GM19463 (cell line): Measurements from ENCODE around the gene YWHAG.
"Not testable (repeated sequence)": the region's sequence is repeated elsewhere in the genome, so short reads cannot be mapped to it uniquely, and the experiment has no call there.

ENCODE experiments used
- ATAC-seq: cut with Tn5 transposase; IDR thresholded peaks from one replicate; pipeline ENCODE4 v1.9.1; 2021; ENCODE audit warnings: mild to moderate bottlenecking, moderate library complexity; ENCODE audit not compliant: unreplicated experiment

YWHAG gene

DNA sequence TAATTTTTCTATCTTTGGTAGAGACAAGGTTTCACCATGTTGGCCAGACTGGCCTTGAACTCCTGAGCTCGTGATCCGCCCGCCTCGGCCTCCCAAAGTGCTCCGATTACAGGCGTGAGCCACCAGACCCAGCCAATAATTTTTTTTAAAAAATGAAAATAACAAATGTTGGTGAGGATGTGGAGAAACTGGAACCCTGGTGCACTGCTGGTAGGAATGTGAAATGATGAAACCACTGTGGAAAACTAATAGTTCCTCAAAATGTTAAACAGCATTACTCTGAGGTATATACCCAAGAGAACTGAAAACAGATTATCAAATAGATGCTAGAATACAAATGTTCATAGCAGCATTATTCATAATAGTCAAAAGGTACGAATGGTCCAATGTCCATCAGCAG lies 23.0 kb upstream of the YWHAG start:
- ATAC-seq, result no peak

DNA sequence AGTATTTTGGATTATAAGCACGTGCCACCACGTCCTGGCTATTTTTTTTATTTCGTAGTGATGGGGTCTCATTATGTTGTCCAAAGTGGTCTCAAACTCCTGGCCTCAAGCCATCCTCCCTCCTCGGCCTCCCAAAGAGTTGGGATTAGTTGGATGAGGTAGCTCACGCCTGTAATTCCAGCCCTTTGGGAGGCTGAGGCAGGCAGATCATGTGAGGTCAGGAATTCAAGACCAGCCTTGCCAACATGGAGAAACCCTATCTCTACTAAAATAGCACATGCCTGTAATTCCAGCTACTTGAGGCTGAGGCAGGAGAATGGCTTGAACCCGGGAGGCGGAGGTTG lies 21.8 kb upstream of the YWHAG start:
- no peak for ATAC-seq

DNA sequence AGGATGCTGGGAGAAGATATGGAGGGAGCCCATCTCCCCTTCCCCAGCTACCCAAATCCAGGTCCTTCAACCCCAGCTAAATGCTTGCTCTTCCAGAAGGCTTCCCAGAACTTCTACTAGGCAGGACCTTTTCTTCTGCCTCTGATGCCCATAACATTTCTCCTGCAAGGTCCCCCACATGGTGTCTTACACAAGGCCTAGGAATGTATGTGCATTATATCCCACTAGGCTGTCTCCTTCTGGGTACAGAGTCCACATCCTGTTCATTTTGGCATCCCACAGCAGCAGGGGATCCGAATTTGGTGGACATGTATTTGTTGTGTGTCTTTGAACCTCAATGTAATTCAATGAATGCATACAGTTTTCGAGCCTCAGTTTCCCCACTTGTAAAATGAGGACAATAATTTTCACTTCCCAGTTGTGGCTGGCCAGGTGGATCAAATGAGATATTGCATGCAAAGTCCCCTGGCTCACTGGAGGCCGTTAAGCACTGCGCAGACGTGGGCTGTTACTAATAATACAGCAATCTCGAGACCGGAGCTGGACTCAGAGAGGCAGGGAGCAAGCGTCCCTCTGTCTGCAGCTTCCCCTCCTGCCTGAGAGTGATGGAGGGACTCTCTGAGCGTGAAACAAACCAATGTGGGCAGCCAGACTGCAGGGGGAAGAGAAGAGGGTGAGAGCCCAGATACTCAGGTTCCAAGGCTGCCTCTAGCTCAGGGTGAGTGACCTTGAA lies 18.6 kb upstream of the YWHAG start:
- no peak for ATAC-seq

DNA sequence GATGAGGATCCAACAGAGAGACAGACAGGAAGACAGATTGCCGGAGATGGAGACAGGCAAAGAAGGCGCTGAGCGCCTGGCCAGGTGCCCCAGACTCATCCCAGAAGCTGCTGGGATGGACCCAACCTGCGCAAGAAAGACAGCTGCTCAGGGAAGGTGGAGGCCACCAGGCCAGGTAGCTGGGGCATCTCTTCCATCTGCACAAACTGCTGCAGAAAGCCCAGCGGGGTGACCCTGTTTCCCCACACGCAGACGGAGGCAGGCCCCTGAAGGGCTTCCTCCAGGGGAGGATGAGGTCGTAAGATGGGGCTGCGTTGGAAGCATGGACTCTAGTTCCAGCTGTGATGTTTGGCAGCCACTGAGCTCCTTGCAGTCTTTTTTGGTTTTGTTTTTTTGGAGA lies 16.5 kb upstream of the YWHAG start:
- ATAC-seq, result no peak

DNA sequence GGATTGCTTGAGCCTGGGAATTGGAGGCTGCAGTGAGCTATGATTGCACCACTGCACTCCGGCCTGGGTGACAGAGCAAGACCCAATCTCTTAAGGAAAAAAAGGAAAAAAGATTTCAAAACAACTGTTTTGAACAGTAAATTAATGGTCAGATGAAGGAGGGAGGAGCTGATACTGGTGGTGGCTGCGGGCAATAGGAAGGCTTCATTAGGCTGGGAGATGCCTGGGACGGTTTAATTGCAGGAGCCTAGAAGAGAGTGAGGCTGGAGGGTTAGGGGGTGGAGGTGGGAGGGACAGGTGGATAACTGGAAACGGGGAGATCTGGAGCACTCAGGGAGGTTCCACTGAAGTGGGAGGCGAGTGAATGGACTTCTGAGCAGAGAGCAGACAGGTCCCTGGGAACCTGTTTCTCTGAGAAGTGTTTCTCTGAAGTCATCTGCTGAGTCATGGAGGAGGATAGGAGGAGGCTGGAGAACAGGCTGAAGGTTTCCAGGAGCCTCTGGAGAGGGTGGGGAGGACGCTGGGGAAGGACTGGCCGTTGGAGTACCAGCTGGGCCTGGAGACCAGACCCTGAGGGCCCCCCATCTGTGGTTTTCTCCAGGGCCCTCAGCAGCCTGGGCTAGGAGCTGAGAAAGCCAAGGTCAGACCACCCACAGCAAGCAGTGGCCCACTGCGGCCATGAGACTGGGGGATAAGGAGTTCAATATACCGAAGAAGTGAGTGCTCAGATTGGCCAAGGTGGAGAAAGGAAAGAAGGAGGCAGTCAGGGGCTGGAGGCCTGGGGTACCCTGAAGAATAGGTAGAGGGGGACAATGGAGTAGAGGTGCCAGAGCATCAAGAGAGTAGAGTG lies 14.4 kb upstream of the YWHAG start:
- no peak for ATAC-seq

DNA sequence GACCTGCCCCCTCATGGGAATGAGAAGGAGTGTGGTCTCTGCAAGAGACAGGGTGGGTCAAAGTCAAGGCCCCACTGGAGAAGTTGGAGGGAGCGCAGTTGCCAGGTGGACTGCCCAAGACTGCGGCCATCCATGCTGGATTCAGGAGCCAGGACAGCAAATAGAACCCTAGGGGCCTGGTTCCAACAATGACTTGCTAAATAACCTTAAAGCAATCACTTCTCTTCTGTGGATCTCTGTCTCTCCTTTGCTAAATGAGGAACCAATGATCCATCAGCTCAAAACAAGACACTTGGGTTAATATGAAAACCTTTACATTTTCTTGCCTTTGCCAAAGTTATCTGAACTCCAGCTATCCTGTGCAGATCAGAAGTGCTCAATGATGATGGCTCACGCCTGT lies 12.6 kb upstream of the YWHAG start:
- no peak for ATAC-seq

DNA sequence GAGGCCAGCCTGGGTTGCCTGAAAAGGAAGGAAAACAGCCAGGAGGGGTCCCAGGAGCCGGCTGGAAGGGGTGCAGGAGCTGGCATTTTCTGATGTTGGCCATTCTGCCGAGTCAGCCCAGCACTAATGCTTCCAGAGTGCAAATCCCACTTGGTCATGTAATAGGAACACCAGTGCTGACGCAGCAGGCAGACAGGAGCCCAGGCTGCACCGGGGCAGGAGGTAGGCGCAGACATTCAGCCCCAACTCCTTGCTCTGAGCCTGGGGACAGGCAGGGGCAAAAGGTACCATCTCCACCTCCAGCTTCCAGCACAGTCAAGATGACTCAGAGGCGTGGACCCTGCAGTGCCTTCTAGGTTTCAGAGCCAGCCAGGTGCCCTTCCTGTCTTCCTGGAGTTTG lies 10.2 kb upstream of the YWHAG start:
- ATAC-seq, result no peak

DNA sequence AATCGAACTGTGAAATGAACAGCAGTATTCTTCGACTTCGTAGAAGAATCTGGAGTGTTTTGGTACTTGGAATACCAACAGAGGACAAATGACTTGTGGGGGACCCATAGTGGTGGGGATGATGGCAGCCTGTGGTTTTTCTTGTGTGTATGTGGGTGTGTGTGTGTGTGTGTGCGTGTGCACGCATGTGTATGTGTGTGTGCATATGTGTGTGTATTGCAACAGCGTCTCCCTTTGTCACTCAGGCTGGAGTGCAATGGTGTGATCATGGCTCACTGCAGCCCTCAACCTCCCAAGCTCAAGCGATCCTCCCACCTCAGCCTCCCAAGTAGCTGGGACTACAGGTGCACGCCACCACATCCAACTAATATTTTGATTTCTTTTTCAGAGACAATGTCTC lies 9.4 kb upstream of the YWHAG start:
- ATAC-seq, result no peak

DNA sequence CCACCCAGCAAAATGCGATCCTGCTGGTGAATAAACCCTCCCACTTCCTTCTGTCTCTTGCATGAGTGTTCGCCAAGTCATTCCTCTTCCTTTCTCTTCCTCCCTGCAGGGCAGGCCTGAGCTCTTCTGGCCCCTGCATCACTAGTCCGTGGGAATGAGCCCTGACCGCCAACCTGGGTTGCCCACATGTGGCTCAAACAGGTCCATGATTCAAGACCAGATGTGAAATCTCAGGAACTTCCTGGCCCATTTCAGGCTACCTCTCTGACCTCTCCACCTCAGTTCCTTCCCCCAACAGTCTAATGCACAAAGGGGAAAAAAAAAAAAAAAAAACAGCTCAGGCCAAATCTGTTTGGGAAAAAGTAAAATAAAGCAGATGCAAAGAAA lies 5.4 kb upstream of the YWHAG start:
- ATAC-seq, result no peak

DNA sequence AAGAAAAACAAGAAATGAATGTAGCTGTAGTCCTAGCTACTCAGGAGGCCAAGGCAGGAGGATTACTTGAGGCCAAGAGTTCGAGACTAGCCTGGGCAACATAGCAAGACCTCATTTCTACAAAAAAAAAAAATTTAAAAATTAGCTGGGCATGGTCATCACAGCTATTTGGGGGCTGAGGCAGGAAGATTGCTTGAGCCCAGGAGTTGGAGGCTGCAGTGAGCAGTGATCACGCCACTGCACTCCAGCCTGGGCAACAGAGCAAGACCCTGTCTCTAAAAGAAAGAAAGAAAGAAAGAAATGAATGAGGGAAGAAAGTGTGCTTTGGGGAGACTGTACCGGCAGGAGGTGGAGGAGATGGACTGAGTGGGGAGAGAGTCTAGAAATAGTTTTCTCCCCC lies 5.0 kb upstream of the YWHAG start:
- ATAC-seq, result not testable (repeated sequence)

DNA sequence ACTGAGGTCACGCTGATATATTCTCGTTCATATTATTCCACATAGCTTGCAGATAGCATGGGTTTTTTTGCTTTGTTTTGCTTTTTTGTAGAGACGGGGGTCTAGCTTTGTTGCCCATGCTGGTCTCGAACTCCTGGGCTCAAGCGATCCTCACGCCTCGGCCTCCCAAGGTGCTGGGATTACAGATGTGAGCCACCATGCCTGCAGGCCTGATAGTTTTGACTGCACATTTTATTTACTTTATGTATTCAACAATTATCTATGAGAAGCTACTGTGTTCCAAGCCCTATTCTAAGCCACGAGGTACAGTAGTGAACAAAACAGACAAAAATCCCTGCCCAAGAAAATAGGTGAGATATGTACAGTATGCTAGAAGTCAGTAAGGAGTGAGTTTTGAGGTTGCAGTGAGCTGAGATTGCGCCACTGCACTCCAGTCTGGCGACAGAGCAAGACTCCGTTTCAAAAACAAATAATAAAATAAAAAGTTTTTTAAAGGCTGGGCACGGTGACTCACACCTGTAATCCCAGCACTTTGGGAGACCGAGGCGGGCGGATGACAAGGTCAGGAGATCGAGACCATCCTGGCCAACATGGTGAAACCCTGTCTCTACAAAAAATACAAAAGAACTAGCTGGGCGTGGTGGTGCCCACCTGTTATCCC lies 1.3 kb upstream of the YWHAG start:
- no peak for ATAC-seq

DNA sequence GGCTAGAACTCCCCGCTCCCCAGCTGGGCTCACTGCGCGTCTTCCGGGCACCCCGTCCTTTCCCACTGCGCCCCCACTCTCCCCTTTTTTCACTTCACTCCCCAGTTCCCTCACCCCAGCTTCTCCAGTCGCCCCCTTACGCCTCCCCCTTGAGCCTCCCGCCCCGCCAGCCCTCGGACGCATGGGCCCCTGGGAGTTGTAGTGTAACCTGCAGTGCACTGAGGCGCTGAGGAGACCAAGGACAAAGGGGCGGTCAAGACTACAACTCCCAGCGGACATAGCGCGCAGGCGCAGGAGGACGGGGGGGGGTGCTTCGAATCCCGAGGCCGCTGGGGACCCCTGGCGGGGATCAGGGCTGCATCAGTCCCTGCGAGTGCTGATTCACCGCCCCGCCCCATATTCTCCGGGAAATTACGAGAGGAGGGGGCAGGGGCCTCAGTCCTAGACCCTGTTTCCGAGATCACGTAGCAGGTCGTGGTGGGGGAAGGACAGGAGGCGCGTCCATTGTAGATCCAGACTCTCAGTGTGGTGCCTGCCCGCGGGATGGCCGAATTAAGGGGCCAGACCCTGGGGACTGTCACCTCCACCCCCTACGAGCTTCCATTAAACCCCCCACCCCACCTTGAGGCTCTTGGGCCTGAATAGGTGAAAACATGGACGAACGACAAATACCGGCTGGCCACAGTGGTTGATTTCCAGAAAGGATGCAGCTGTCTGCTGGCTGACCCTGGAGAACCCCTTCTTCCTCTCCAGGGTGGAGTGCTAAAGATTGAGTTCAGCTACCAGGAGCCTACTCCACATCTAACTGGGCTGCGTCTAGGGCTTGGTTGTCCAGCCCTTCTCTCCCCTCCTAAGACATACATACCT lies 553 bp upstream of the YWHAG start:
- ATAC-seq, result peak; percentile 85

DNA sequence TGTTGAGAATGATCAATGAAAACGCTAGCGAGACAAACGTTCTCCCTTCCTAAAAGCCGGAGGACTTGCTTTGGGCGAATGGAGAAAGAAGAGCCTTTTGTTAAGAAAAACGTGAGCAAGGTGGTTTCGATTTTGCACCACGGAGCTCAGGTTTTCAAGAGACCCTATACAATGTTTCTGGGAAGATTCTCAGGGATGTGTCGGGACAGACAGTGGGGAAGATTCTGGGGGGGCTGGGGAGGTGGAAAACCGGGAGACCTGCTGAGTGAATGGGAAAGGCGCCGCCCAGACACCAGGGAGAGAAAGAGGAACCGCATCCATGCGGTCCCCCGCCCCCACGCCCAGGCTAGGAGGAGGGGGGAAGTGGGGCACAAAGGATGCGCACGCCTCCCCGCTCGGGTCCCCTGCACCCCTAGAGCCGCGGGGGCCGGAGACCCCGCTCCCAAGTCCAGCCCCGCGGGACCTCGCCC lies 745 bp downstream of the YWHAG start:
- peak; percentile 20 for ATAC-seq

DNA sequence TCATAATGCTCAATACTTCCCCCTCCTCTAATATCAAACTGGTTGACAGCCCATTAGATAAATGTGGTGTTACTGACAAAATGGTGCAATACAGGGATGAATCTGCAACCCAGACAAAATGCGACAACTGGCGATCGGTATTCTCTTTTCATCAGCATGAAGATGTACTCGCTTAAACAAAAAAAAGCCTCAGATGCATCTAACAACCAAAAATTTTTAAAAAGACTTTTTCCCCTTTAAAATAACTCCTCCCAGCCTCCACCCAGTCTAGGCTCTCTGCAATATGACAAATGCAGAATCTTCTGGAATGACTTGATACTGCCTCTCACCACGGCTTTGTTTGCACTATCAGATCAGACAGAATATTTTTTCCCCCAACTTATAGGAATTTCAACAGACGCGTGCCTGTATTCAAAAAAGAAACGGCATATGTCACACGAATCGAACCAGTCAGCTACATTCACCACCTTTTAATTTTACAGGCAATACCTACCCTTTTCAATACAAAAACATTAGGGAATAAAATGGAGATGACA lies 1.2 kb downstream of the YWHAG start:
- ATAC-seq, result no peak

DNA sequence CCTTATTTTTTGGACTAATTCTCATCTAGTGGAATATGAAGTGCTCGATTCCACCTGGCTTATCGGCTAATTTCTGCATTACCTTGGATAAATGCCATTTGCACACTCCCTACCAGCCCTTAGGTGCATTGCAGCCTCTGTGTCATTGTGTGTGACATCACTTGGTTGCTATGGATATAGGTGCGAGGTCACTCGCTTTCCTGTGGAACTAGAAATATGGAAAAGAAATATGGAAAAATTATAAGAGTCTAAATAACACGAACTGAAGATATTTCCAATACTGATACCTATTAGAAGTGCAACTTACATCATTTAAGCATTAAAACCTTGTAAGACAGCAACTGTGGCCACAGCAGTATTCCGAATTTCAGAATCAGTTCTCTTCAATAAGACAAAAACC lies 2.0 kb downstream of the YWHAG start:
- ATAC-seq, result no peak

DNA sequence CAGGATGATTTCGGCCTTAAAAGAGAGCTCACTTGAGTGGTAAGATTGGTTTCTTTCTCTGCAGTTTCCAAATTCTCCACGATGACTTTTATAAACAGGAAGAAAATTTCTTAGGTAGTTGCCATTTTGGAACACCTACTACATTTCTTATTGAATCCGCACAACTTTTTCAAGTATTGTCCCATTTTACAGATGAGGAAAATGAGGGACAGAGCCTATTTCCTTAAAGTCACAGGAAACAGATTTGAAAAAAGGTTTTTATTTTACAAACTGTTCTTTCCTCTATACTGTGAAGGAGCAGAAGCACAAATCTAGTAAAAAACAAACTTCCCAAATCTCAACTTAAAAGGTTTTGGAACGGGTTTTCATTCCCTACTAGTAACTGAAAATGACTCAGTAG lies 2.7 kb downstream of the YWHAG start:
- ATAC-seq, result no peak

DNA sequence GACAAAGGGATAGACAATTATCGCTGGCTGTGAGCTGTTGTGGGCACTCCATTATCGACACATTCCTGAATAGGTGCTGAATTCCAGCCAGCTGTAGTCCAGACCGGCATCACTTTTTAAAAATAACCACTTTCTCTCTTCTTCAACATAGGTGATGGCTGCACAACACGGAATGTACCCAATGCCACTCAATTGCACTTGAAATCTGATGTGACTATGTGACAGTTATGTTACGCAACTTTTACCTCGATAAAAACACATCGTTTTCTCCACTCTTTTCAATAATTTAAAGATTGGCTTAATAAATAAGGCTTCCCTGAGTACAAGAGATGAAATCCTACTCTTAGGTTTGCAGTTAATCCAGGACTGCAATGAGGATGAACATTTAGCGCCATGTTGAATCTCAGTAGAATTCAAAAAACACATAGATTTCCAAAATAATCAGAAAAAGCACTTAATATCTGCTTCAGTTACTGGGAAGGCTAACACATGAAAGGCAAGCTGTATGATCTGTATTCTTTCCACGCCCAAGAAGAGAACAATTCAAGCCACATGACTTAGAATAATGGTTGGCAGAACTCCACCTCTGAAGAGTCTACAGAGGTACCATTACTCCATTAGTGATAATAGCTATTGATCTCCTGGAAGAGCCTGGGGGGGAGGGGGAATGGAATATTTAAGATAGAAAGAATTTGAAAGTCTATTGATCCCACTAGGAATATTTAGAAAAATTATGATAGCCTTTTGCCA lies 3.6 kb downstream of the YWHAG start:
- no peak for ATAC-seq

DNA sequence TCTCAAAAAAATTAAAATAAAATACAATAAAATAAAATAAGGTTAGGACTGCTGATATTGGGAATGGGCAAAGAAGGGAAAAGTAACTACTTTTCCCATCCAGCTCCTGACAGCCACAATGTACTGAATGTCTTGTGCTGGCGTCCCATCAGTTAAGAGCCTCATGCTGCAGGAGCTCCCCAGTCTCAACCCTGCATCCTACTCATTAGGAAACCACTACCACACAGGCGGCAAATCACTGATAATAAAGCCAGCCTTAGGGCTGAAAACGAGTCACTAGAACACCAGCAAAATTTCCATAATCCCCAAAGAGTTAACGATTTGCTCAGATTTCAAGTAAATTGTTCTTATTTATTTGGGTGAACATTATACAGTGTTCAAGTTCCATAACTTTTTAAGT lies 4.3 kb downstream of the YWHAG start:
- no peak for ATAC-seq

DNA sequence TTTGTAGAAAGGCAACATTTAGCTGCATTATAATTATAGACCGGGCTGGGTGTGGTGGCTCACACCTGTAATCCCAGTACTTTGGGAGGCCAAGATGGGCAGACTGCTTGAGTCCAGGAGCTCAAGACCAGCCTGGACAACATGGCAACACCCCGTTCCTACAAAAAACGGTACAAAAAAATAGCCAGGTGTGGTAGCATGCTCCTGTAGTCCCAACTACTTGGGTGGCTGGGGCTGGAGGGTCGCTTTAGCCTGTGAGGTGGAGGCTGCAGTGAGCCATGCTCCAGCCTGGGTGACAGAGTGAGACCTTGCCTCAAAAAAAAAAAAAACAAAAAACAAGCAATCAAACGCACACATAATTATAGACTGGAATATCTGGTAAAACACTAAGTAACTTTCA lies 5.0 kb downstream of the YWHAG start:
- ATAC-seq, result no peak

DNA sequence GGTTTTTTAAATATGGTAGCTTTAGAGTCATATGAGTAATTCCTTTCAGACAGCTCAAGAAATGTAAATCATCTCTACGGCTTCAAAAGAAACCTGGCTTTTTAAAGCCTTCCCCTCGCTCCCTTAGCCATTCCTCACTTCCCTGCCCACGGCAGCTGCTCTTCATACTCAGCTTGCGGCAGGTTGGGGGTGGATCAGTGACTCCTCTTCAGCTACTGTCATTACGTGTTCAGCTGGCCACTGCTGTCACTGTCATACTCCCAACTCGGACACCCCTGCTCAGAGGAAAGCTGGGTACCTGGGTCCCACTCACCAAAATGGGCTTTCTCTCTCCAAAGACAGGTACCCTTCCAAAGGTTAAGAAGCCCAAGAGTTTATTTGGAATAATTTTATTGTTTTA lies 6.6 kb downstream of the YWHAG start:
- no peak for ATAC-seq
